Smooth muscle cell (in vitro differentiated cells): Measurements from ENCODE around the gene DOC2A. TPM values are rescaled to one million over a fixed set of nuclear protein-coding genes. Genes with fewer than 3 reads are reported as not detected.
"Not testable (repeated sequence)": the region's sequence is repeated elsewhere in the genome, so short reads cannot be mapped to it uniquely, and the experiment has no call there.

Source experiments
- DNase-seq: peaks from one replicate; lab custom pipeline; 2025; ENCODE audit not compliant: unreplicated experiment; lab: John Stamatoyannopoulos, UW
- H2AFZ ChIP-seq: fragments of 200-600 bp; sonication (generic); 2 replicates; pipeline ENCODE4 v1.6.0; 2016; ENCODE audit warnings: antibody characterized with exemption, low read depth, mild to moderate bottlenecking
- H3F3A ChIP-seq: fragments of 200-600 bp; sonication (generic); 2 replicates; pipeline ENCODE4 v1.6.0; 2017; ENCODE audit warnings: antibody characterized with exemption, low read depth
- H3K27ac ChIP-seq: fragments of 200-600 bp; sonication (generic); 2 replicates; pipeline ENCODE4 v1.5.1; 2016; ENCODE audit warnings: low read depth, mild to moderate bottlenecking
- H3K27me3 ChIP-seq: fragments of 200-600 bp; sonication (generic); 2 replicates; pipeline ENCODE4 v1.6.1; 2016; ENCODE audit warnings: low read depth, mild to moderate bottlenecking
- H3K36me3 ChIP-seq: fragments of 200-600 bp; sonication (generic); 2 replicates; pipeline ENCODE4 v1.5.1; 2016; ENCODE audit warnings: low read depth
- H3K4me1 ChIP-seq: fragments of 200-600 bp; sonication (generic); 2 replicates; pipeline ENCODE4 v1.5.1; 2016; ENCODE audit warnings: low read depth
- H3K4me2 ChIP-seq: fragments of 200-600 bp; sonication (generic); 2 replicates; pipeline ENCODE4 v1.6.0; 2016; ENCODE audit warnings: mild to moderate bottlenecking
- H3K4me3 ChIP-seq: fragments of 200-600 bp; sonication (generic); 2 replicates; pipeline ENCODE4 v1.5.1; 2016; ENCODE audit warnings: mild to moderate bottlenecking
- H3K79me2 ChIP-seq: fragments of 200-600 bp; sonication (generic); 2 replicates; pipeline ENCODE4 v1.6.0; 2016; ENCODE audit warnings: low read depth, mild to moderate bottlenecking
- H3K9ac ChIP-seq: fragments of 200-600 bp; sonication (generic); 2 replicates; pipeline ENCODE4 v1.6.0; 2016; ENCODE audit warnings: low read depth
- H3K9me3 ChIP-seq: fragments of 200-600 bp; sonication (generic); replicated peaks from 2 replicates; pipeline ENCODE4 v1.5.1; 2016; ENCODE audit warnings: low read depth
- H4K20me1 ChIP-seq: fragments of 200-600 bp; sonication (generic); 2 replicates; pipeline ENCODE4 v1.6.0; 2016; ENCODE audit warnings: low read depth
- WGBS: methylation state at CpG from one replicate; pipeline ENCODE4 v1.1.7; 2016; ENCODE audit warnings: low lambda C conversion rate; 5-methylcytosine and 5-hydroxymethylcytosine counted together
- polyA plus RNA-seq: library from polyadenylated mRNA; unstranded; fragments of >200 nt; fragmentation: Nextera tagmentation; extraction: Ambion mirVana; gene quantifications from 2 replicates; pipeline ENCODE4 v1.2.1, GENCODE V29; 2016
- total RNA-seq: library from RNA; depleted of rRNA; stranded (reverse); fragments of >200 nt; gene quantifications from 2 replicates; pipeline ENCODE4 v1.2.3, GENCODE V29; 2014
- TF ChIP-seq, protein P1 (sequence below): fragments of 200-600 bp; sonication (generic); IDR thresholded peaks from 2 replicates; pipeline ENCODE4 v1.5.1; 2017; ENCODE audit warnings: borderline replicate concordance, mild to moderate bottlenecking, antibody characterized with exemption; ENCODE audit not compliant: insufficient read depth, poor library complexity, severe bottlenecking

DOC2A gene
- total and polyA plus RNA-seq, 2 experiments from 2014 or later = 0.09 TPM; not detected in 1

DNA sequence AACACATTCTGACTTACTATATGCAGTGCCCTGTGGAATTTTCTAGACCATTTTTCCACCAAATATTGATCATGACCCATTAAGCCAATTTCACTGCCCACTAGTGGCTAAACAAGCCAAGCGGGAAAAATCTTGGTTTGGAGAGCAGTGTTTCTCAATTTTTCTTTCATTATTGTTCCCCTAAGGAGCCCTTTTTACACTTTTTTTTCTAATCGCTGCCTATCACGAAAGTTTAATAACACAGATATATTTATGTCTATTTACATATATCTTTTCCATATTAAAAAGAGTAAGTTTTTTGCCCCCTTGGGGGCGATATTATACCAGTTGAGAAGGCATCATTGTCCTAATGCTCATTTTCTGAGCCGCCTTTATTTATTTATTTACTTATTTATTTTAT lies 31.0 kb upstream of the DOC2A start:
- Histone ChIP-seq H3K27me3 (peaks cover 8% of the 10 kb centered on the region), H3K27ac (no peak overlapping the region), H3F3A (no peaks in the 10 kb centered on the region), H3K4me2 (no peak overlapping the region), H3K9me3 (no peaks in the 10 kb centered on the region), H3K9ac (no peak overlapping the region), H3K79me2 (no peaks in the 10 kb centered on the region), H2AFZ (no peak overlapping the region), H3K4me3 (no peak overlapping the region), H3K36me3 (no peaks in the 10 kb centered on the region), H4K20me1 (no peaks in the 10 kb centered on the region), H3K4me1 (no peaks in the 10 kb centered on the region)
- TF ChIP-seq, protein P1, sequence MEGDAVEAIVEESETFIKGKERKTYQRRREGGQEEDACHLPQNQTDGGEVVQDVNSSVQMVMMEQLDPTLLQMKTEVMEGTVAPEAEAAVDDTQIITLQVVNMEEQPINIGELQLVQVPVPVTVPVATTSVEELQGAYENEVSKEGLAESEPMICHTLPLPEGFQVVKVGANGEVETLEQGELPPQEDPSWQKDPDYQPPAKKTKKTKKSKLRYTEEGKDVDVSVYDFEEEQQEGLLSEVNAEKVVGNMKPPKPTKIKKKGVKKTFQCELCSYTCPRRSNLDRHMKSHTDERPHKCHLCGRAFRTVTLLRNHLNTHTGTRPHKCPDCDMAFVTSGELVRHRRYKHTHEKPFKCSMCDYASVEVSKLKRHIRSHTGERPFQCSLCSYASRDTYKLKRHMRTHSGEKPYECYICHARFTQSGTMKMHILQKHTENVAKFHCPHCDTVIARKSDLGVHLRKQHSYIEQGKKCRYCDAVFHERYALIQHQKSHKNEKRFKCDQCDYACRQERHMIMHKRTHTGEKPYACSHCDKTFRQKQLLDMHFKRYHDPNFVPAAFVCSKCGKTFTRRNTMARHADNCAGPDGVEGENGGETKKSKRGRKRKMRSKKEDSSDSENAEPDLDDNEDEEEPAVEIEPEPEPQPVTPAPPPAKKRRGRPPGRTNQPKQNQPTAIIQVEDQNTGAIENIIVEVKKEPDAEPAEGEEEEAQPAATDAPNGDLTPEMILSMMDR = peak; percentile 62
- no peak for DNase-seq
- 50% methylated on average over 5 of the region's 5 CpGs for WGBS

DNA sequence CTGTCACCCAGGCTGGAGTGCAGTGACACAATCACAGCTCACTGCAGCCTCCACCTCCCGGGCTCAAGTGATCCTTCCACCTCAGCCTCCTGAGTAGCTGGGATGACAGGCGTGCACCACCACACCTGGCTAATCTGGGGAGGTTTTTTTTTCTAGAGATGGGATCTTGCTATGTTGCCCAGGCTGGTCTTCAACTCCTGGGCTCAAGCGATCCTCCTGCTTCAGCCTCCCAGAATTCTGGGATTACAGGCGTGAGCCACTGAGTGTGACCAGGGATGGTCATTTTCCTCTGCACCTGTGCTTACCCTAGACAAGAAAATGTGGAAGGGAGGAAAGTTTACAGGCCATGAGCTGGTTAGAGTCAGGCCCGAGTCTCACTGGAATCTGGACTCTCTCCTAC lies 29.9 kb upstream of the DOC2A start:
- H3F3A ChIP-seq, H3K27me3 ChIP-seq, H3K4me1 ChIP-seq, H3K36me3 ChIP-seq, H3K4me2 ChIP-seq, H3K79me2 ChIP-seq, H3K4me3 ChIP-seq, H3K9me3 ChIP-seq, H3K9ac ChIP-seq, DNase-seq, H3K27ac ChIP-seq, H4K20me1 ChIP-seq, H2AFZ ChIP-seq: not testable (repeated sequence)
- whole genome bisulfite sequencing = 91% methylated on average over 5 of the region's 5 CpGs

DNA sequence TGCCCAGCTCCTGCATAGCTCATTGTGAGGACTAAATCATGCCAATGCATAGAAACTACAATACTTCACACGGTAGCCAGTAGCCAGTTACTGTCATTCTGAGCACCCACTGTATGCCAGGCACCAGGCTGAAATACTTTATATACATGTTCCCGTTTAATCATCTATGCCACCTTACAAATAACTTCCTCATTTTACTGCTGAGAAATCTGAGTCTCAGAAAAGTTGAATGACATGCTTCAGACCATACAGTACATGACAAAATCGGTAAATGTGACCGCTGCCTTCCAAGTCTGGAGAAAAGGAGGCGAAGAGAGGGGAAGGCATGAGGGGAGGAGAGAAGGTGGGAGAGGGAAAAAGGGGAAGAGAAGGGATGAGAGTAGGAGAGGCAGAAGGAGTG lies 29.4 kb upstream of the DOC2A start:
- no peak for DNase-seq
- H3K9ac ChIP-seq = no peak overlapping the region
- 87% methylated on average over 5 of the region's 5 CpGs for WGBS
- no peaks in the 10 kb centered on the region for H3K9me3 ChIP-seq
- no peaks in the 10 kb centered on the region for H3K4me1 ChIP-seq
- no peaks in the 10 kb centered on the region for H3K36me3 ChIP-seq
- H3K4me3 ChIP-seq = no peak overlapping the region
- H3K27ac ChIP-seq = no peak overlapping the region
- H3K79me2 ChIP-seq = no peaks in the 10 kb centered on the region
- H3K27me3 ChIP-seq = peaks cover 11% of the 10 kb centered on the region
- no peaks in the 10 kb centered on the region for H4K20me1 ChIP-seq
- TF ChIP-seq, protein P1 = no peak
- H3K4me2 ChIP-seq = no peak overlapping the region
- no peak overlapping the region for H2AFZ ChIP-seq
- H3F3A ChIP-seq = no peaks in the 10 kb centered on the region

DNA sequence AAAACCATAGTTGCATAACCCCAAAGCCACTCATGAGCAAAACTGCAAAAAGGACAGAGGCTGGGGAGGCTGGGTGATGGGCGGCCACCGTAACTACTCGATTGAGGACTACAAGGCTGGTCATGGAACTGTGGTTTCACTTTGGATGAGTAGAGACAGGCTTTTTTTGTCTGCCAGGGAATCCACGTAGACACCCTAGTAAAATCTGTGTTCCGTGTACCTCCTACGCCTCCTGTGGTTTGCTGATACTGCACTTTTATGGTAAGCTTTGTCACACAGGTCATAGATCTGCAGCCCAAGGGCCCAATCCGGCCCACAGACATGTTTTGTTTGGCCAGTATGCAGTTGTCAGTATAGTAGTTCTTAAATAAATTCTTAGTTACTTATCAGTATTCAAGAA lies 22.4 kb upstream of the DOC2A start:
- Histone ChIP-seq H3K4me3 (no peak overlapping the region), H2AFZ (no peak overlapping the region), H3K27me3 (peaks cover 45% of the 10 kb centered on the region), H3K9me3 (no peaks in the 10 kb centered on the region), H3K9ac (no peak overlapping the region), H3K4me2 (no peak overlapping the region), H3F3A (no peaks in the 10 kb centered on the region), H4K20me1 (no peaks in the 10 kb centered on the region), H3K4me1 (peaks cover 3% of the 10 kb centered on the region), H3K27ac (no peak overlapping the region), H3K79me2 (no peaks in the 10 kb centered on the region), H3K36me3 (no peaks in the 10 kb centered on the region)
- TF ChIP-seq, protein P1 = no peak
- 65% methylated on average over 7 of the region's 7 CpGs for WGBS
- no peak for DNase-seq
